IgD-negative memory B cell (primary cell): ENCODE results near the gene GALNT9. TPM values are rescaled to one million over a fixed set of nuclear protein-coding genes. Genes with fewer than 3 reads are reported as not detected.

Experiments used
- H3K27ac Mint-ChIP-seq, 3 donors: one replicate each; pipeline ENCODE4 v1.8.0; 2020 to 2022; ENCODE audit warnings: mild to moderate bottlenecking in 3 of 3, mixed read lengths in 3 of 3, moderate library complexity in 1 of 3
- H3K27me3 Mint-ChIP-seq: one replicate; pipeline ENCODE4 v1.8.0; 2021; ENCODE audit warnings: mixed read lengths
- H3K36me3 Mint-ChIP-seq: one replicate; pipeline ENCODE4 v1.8.0; 2020; ENCODE audit warnings: mild to moderate bottlenecking, mixed read lengths
- H3K4me1 Mint-ChIP-seq, 3 donors: one replicate each; pipeline ENCODE4 v1.8.0; 2020 to 2022; ENCODE audit warnings: mixed read lengths in 3 of 3, mild to moderate bottlenecking in 1 of 3
- H3K4me3 Mint-ChIP-seq, 4 donors: one replicate each; pipeline ENCODE4 v1.8.0; 2020 to 2022; ENCODE audit warnings: mild to moderate bottlenecking in 4 of 4, mixed read lengths in 4 of 4, moderate library complexity in 3 of 4
- H3K9me3 Mint-ChIP-seq, 3 donors: one replicate each; pipeline ENCODE4 v1.8.0; 2020 to 2021; ENCODE audit warnings: mixed read lengths in 3 of 3, mild to moderate bottlenecking in 1 of 3
- polyA plus RNA-seq: library from polyadenylated mRNA; unstranded; fragments of 300-500 nt; fragmentation: Illumina TruSeq; gene quantifications from one replicate; pipeline ENCODE4 v1.2.3, GENCODE V29; 2021

GALNT9 gene
- polyA plus RNA-seq, 1 donor from 2014 or later, result 1.5 TPM

- H3K9me3 Mint-ChIP-seq, result peaks cover 1 to 6% (median 2%) of the 10 kb centered on the region in 3 donors
- peaks cover 9% of the 10 kb centered on the region for H3K27me3 Mint-ChIP-seq
- H3K4me1 Mint-ChIP-seq, result peaks cover 0 to 3% (median 0%) of the 10 kb centered on the region in 3 donors
Measured at GRCh38 chr12:132341318-132342050, 12.1 kb upstream of the GALNT9 start.

DNA sequence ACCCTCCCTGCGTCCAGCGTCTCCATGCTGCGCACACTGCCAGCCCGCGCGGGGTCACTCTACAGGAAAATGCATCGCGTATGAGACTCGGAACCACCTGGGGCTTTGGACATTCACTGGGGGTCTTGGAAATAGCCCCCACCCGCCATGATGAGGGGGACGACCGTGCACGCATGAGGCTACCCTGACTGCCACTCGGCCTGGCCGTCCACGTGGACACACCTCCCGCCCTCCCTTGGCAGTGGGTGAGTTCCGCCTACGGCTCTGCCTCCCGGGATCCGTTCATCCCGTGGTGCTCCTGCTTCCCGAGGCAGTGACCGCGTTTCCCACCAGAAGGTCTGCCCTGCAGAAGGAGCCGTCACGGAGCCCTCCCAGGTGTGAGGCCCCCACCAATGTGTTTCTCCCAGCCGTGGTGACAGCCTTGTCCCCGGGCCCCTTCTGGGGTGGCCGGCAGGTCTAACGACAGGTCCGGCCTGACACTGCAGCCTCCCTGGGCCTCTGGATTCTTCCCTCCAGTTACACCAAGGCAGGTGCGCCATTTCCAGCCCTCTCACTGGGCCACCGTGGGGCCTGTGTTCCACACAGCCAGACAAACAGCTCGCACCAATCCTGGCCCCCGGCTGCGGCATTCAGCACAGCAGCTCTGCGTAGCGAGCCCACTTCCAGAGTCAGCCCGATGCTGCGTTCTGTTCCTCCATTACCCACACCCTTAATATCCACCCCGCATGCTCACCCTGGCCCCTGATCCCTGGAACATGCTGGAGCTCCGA is 11.1 kb upstream of the GALNT9 start:
- Mint-ChIP-seq H3K27me3 (peaks cover 9% of the 10 kb centered on the region), H3K4me1 (peaks cover 0 to 3% (median 0%) of the 10 kb centered on the region in 3 donors), H3K4me3 (no peak overlapping the region), H3K36me3 (no peaks in the 10 kb centered on the region), H3K27ac (no peak overlapping the region), H3K9me3 (peaks cover 2 to 6% (median 3%) of the 10 kb centered on the region in 3 donors)

More at GRCh38 chr12:132341318-132342050, 12.1 kb upstream of the GALNT9 start:
- no peak overlapping the region for H3K4me3 Mint-ChIP-seq
- H3K36me3 Mint-ChIP-seq, result no peaks in the 10 kb centered on the region
- no peak overlapping the region for H3K27ac Mint-ChIP-seq

- no peak overlapping the region for H3K27ac Mint-ChIP-seq
- peaks cover 0 to 3% (median 0%) of the 10 kb centered on the region in 3 donors for H3K4me1 Mint-ChIP-seq
- H3K27me3 Mint-ChIP-seq, result peaks cover 9% of the 10 kb centered on the region
- H3K36me3 Mint-ChIP-seq, result no peaks in the 10 kb centered on the region
- H3K9me3 Mint-ChIP-seq, result peaks cover 2 to 6% (median 3%) of the 10 kb centered on the region in 3 donors
- no peak overlapping the region for H3K4me3 Mint-ChIP-seq
Measured at GRCh38 chr12:132339856-132340255, 10.5 kb upstream of the GALNT9 start.

GRCh38 chr12:132338781-132339180 is 9.4 kb upstream of the GALNT9 start:
- peaks cover 0 to 3% (median 0%) of the 10 kb centered on the region in 3 donors for H3K4me1 Mint-ChIP-seq
- no peak overlapping the region for H3K27ac Mint-ChIP-seq
- peaks cover 12% of the 10 kb centered on the region for H3K27me3 Mint-ChIP-seq
- no peaks in the 10 kb centered on the region for H3K36me3 Mint-ChIP-seq
- H3K4me3 Mint-ChIP-seq, result no peak overlapping the region
- H3K9me3 Mint-ChIP-seq, result peaks cover 2 to 6% (median 3%) of the 10 kb centered on the region in 3 donors

GRCh38 chr12:132338311-132338710 is 8.9 kb upstream of the GALNT9 start:
- Mint-ChIP-seq H3K27me3 (peaks cover 15% of the 10 kb centered on the region), H3K4me1 (peaks cover 0 to 3% (median 0%) of the 10 kb centered on the region in 3 donors), H3K27ac (no peak overlapping the region), H3K36me3 (no peaks in the 10 kb centered on the region), H3K9me3 (peaks cover 2 to 6% (median 3%) of the 10 kb centered on the region in 3 donors), H3K4me3 (no peak overlapping the region)

- no peak overlapping the region for H3K4me3 Mint-ChIP-seq
- H3K4me1 Mint-ChIP-seq, result no peaks in the 10 kb centered on the region
- peaks cover 0 to 2% (median 0%) of the 10 kb centered on the region in 3 donors for H3K9me3 Mint-ChIP-seq
- H3K27ac Mint-ChIP-seq, result no peak overlapping the region
- H3K36me3 Mint-ChIP-seq, result no peaks in the 10 kb centered on the region
- peaks cover 15% of the 10 kb centered on the region for H3K27me3 Mint-ChIP-seq
Measured at GRCh38 chr12:132337557-132337956, 8.2 kb upstream of the GALNT9 start.

- H3K4me1 Mint-ChIP-seq, result no peaks in the 10 kb centered on the region
- H3K36me3 Mint-ChIP-seq, result no peaks in the 10 kb centered on the region
- H3K27ac Mint-ChIP-seq, result no peak overlapping the region
- peaks cover 0 to 2% (median 0%) of the 10 kb centered on the region in 3 donors for H3K9me3 Mint-ChIP-seq
- H3K4me3 Mint-ChIP-seq, result peak overlapping the region in 1 of 4 donors; percentile 63
- H3K27me3 Mint-ChIP-seq, result peaks cover 15% of the 10 kb centered on the region
Measured at GRCh38 chr12:132336451-132337413, 7.3 kb upstream of the GALNT9 start.

GRCh38 chr12:132335179-132335756 is 5.9 kb upstream of the GALNT9 start:
- Mint-ChIP-seq H3K4me3 (no peak overlapping the region), H3K27ac (no peak overlapping the region), H3K36me3 (no peaks in the 10 kb centered on the region), H3K27me3 (peaks cover 13% of the 10 kb centered on the region), H3K9me3 (peaks cover 0 to 6% (median 0%) of the 10 kb centered on the region in 3 donors), H3K4me1 (peaks cover 0 to 4% (median 2%) of the 10 kb centered on the region in 3 donors)

DNA sequence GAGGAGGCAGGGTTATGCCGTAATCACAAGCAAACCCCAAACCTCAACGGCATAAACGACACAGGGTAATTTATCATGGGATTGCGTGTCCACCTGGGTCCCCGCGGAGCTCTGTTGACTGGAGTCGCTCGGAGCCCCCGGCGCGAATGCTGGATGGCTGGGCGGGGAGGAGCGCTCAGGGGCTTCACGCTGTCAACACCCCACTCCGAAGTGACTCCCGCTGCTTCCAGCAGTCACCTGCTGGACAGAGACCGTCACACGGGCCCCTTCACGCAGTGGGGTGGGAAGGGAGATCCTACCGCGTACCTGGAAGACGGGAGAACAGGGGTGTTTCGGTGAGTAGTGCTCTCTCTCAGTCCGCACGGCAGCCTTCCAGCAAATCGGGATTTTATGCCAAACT is 4.4 kb upstream of the GALNT9 start:
- Mint-ChIP-seq H3K9me3 (peaks cover 0 to 6% (median 0%) of the 10 kb centered on the region in 3 donors), H3K27ac (no peak overlapping the region), H3K27me3 (peaks cover 14% of the 10 kb centered on the region), H3K4me3 (no peak overlapping the region), H3K36me3 (no peaks in the 10 kb centered on the region), H3K4me1 (peaks cover 0 to 5% (median 2%) of the 10 kb centered on the region in 3 donors)

DNA sequence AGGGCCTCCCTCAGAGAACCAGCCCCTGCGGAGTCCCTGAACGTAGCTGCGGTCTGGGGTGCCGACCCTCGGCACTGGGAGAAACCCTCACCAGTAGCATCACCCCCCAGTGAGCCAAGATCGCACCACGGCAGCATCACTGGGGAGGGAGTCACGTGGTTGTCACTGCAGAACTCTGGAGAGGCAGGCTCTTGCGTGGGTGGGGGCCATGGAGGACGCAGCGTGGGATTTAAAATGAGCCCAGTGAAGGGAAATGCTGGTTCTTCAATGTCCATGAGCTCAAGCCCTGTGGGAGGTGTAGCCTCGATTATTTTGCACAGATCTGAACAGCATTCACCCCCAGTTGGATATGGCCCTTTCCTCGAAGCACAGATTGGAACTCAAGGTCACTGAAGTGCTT is 3.9 kb upstream of the GALNT9 start:
- Mint-ChIP-seq H3K27me3 (peaks cover 17% of the 10 kb centered on the region), H3K4me1 (peaks cover 0 to 6% (median 2%) of the 10 kb centered on the region in 3 donors), H3K36me3 (no peaks in the 10 kb centered on the region), H3K27ac (no peak overlapping the region), H3K4me3 (no peak overlapping the region), H3K9me3 (peaks cover 0 to 6% (median 0%) of the 10 kb centered on the region in 3 donors)

GRCh38 chr12:132330549-132330881 is 1.1 kb upstream of the GALNT9 start:
- Mint-ChIP-seq H3K4me3 (no peak overlapping the region), H3K36me3 (no peaks in the 10 kb centered on the region), H3K27ac (peak overlapping the region in 1 of 3 donors; percentile 76), H3K9me3 (peaks cover 0 to 5% (median 0%) of the 10 kb centered on the region in 3 donors), H3K27me3 (peaks cover 35% of the 10 kb centered on the region), H3K4me1 (peaks cover 0 to 8% (median 2%) of the 10 kb centered on the region in 3 donors)

GRCh38 chr12:132329720-132330548 is 545 bp upstream of the GALNT9 start:
- H3K36me3 Mint-ChIP-seq, result no peaks in the 10 kb centered on the region
- H3K4me3 Mint-ChIP-seq, result peak overlapping the region in 1 of 4 donors; percentile 19
- peaks cover 0 to 4% (median 0%) of the 10 kb centered on the region in 3 donors for H3K9me3 Mint-ChIP-seq
- H3K4me1 Mint-ChIP-seq, result peaks cover 0 to 8% (median 2%) of the 10 kb centered on the region in 3 donors
- peaks cover 38% of the 10 kb centered on the region for H3K27me3 Mint-ChIP-seq
- H3K27ac Mint-ChIP-seq, result no peak overlapping the region

DNA sequence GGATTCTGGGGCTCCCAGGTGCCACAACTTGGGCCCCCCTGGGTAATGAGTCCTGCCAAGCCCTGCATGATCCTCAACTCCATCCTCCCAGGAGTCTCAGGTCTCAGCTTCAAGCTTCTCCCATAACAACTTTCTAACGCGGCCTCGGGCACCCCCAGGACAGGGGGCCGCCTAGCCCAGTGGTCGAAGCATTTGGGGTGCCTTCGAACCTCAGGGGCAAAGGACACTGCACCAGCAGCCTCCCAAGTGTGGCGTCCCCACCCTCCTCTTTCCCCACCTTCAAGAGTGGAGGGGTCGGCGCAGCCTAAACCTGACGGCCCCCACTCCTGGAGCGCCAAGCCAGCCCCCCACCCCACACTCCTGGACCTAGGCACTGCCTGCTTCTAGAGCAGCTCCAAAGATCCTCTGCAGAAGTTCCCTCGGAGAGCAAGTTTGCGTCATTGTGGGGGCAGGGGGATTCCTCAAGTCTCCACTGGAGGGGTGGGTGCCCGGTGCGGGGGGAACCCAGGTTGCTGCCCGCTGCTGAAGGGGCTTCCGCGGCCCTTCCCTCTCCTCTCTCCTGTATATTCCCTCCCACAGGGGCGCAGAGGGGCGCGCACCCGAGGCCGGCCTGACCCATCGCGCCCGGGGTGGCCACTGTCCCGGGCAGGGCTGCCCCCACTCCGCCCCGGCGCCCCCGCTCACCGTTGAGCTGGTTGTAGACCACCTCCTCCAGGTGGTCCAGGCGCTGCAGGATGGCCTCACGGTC is 933 bp downstream of the GALNT9 start:
- no peaks in the 10 kb centered on the region for H3K36me3 Mint-ChIP-seq
- no peak overlapping the region for H3K27ac Mint-ChIP-seq
- peaks cover 37% of the 10 kb centered on the region for H3K27me3 Mint-ChIP-seq
- H3K4me1 Mint-ChIP-seq, result peaks cover 0 to 8% (median 2%) of the 10 kb centered on the region in 3 donors
- H3K4me3 Mint-ChIP-seq, result peak overlapping the region in 2 of 4 donors; percentile 18 to 45
- peaks cover 0 to 4% (median 0%) of the 10 kb centered on the region in 3 donors for H3K9me3 Mint-ChIP-seq
